Measurements from ENCODE around the gene INTS2.

DNA sequence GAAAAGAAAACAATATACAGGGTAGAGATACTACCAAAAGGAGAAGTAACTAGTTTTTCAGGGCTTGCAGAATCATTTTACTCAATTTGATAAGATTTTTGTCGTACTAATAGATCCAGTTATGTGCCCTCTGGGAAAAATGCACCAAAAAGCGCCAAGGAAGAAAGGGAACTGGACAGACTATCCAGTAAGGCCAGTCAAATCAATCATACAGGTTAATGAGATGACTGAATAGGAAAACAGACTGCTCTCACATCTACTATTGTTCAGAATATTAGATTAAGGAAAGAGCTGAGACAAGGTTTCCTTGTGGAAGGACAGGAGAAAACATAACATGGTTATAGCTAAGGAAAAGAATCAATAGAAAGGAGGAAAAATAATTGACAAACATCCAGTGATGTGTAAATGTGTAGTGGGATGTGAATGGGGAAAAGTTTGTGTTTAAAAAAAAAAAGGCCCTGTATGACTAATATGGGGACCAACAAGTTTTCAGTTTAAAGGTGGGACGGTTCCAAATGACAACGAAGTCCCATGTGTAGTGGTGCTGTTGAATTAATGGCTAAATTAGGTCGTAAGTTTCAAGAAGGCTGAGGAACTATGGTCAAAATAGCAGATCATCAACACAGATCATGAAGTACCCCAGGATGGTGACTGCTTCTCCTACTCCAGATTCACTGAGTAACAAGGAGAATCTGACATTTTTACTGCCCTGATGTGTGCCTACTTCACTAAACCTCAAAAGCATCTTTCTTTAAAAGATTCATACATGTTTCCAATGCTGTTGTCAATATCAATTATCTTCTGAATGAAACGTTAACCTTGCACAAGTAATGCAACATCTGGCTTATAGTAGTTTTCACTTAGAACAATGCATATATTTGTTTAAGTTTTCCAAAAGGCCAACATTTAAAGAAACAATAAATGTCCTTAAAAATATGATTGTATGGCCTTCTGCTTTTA lies 105.2 kb downstream of the INTS2 start:
- TF ChIP-seq, protein P1, sequence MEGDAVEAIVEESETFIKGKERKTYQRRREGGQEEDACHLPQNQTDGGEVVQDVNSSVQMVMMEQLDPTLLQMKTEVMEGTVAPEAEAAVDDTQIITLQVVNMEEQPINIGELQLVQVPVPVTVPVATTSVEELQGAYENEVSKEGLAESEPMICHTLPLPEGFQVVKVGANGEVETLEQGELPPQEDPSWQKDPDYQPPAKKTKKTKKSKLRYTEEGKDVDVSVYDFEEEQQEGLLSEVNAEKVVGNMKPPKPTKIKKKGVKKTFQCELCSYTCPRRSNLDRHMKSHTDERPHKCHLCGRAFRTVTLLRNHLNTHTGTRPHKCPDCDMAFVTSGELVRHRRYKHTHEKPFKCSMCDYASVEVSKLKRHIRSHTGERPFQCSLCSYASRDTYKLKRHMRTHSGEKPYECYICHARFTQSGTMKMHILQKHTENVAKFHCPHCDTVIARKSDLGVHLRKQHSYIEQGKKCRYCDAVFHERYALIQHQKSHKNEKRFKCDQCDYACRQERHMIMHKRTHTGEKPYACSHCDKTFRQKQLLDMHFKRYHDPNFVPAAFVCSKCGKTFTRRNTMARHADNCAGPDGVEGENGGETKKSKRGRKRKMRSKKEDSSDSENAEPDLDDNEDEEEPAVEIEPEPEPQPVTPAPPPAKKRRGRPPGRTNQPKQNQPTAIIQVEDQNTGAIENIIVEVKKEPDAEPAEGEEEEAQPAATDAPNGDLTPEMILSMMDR (conservative IDR thresholded peaks at IDR 0.05; ENCODE audit: low read depth, low read length): no peak
- no peak for TF ChIP-seq EZH2 (IDR thresholded peaks at IDR 0.05; ENCODE audit: borderline replicate concordance, low read depth, low read length, poor library complexity, severe bottlenecking)
